ENCODE measurements around the gene COASY. TPM values are rescaled to one million over a fixed set of nuclear protein-coding genes. Genes with fewer than 3 reads are reported as not detected.

Gene COASY
- total RNA-seq, 6 experiments from 2014 or later, result 48.1 to 70.5 (median 60.9) TPM

DNA sequence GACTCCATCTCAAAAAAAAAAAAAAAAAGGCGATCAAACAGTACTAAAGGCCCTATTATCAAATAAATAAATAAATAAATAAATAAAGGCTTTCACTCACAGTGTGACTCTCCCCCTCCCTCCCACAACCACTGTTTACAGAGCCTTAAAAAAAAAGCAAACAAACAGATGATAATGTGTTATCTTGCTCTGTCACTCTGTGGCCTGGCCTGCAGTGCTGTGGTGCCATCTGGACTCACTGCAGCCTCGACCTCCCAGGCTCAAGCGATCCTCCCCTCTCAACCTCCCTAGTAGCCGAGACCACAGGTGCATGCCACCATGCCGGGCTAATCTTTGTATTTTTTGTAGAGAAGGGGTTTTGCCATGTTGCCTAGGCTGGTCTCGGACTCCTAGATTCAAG is 34.0 kb upstream of the COASY start:
- no peak for TF ChIP-seq POLR2A (IDR thresholded peaks at IDR 0.05)
- DNase-seq (peak in 1 of 3 donors; percentile 58), ATAC-seq (peak; percentile 50 to 66 (median 58))
- peaks cover 0 to 58% (median 22%) of the 10 kb centered on the region in 4 donors for H3K4me1 ChIP-seq
- WGBS (ENCODE audit: insufficient coverage, low coverage, low lambda C conversion rate, missing lambda C conversion rate), result 49% methylated on average over 4 of the region's 6 CpGs
- no peaks in the 10 kb centered on the region for H3K9me3 ChIP-seq
- H3K27ac ChIP-seq, result peak overlapping the region in 2 of 3 donors; percentile 35 to 47
- H3K36me3 ChIP-seq, result no peaks in the 10 kb centered on the region
- intact Hi-C loops (cut with DNase I), result no loop called here
- H3K4me3 ChIP-seq, result no peak overlapping the region
- no peaks in the 10 kb centered on the region for H3K27me3 ChIP-seq

DNA sequence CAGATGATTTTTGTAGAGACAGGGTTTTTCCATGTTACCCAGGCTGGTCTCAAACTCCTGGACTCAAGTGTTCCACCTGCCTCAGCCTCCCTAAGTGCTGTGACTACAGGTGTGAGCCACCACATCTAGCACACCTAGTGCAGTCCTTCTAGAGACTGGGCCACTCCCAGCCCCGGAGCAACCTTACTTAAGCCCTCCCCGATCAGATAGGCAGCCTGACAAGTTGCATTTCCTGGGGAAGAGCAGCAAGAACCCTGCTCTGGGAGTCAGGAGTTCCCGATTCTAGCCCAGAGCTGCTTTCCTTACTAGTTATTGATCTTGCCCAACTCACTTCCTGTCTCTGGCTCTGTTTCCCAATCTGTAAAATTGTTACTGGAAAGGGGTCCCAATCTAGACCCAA is 32.9 kb upstream of the COASY start:
- no peak for ATAC-seq
- Histone ChIP-seq H3K27me3 (no peaks in the 10 kb centered on the region), H3K4me1 (peaks cover 0 to 61% (median 24%) of the 10 kb centered on the region in 4 donors), H3K36me3 (no peaks in the 10 kb centered on the region), H3K27ac (peak overlapping the region in 1 of 3 donors; percentile 89), H3K4me3 (no peak overlapping the region), H3K9me3 (no peaks in the 10 kb centered on the region)
- 24% methylated on average over 3 of the region's 3 CpGs for WGBS (ENCODE audit: insufficient coverage, low coverage, low lambda C conversion rate, missing lambda C conversion rate)
- TF ChIP-seq, protein P1, sequence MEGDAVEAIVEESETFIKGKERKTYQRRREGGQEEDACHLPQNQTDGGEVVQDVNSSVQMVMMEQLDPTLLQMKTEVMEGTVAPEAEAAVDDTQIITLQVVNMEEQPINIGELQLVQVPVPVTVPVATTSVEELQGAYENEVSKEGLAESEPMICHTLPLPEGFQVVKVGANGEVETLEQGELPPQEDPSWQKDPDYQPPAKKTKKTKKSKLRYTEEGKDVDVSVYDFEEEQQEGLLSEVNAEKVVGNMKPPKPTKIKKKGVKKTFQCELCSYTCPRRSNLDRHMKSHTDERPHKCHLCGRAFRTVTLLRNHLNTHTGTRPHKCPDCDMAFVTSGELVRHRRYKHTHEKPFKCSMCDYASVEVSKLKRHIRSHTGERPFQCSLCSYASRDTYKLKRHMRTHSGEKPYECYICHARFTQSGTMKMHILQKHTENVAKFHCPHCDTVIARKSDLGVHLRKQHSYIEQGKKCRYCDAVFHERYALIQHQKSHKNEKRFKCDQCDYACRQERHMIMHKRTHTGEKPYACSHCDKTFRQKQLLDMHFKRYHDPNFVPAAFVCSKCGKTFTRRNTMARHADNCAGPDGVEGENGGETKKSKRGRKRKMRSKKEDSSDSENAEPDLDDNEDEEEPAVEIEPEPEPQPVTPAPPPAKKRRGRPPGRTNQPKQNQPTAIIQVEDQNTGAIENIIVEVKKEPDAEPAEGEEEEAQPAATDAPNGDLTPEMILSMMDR (IDR thresholded peaks at IDR 0.05), result no peak
- no peak for TF ChIP-seq POLR2A (IDR thresholded peaks at IDR 0.05)
- intact Hi-C loops (cut with DNase I), result no loop called here
- DNase-seq, result peak in 2 of 3 donors; percentile 19 to 47

DNA sequence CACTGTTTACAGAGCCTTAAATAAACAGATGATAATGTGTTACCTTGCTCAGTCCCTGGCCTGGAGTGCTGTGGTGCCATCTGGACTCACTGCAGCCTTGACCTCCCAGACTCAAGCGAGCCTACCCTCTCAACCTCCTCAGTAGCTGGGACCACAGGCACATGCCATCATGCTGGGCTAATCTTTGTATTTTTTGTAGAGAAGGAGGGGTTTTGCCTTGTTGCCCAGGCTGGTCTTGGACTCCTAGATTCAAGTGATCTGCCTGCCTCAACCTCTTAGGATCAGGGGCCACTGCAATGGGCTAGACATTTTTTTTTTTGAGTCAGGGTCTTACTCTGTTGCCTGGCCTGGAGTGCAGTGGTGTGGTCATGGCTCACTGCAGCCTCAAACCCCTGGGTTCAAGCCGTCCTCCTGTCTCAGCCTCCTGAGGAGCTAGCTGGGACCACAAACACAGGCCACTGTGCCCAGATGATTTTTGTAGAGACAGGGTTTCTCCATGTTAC is 30.9 kb upstream of the COASY start:
- no peak overlapping the region for H3K4me3 ChIP-seq
- DNase-seq (peak; percentile 70 to 86 (median 82)), ATAC-seq (peak; percentile 50 to 71 (median 65))
- H3K36me3 ChIP-seq, result no peaks in the 10 kb centered on the region
- no peaks in the 10 kb centered on the region for H3K9me3 ChIP-seq
- peak overlapping the region; percentile 83 to 89 (median 85) for H3K27ac ChIP-seq
- peaks cover 0 to 68% (median 26%) of the 10 kb centered on the region in 4 donors for H3K4me1 ChIP-seq
- H3K27me3 ChIP-seq, result no peaks in the 10 kb centered on the region
- 75% methylated on average over 2 of the region's 2 CpGs for WGBS (ENCODE audit: insufficient coverage, low coverage, low lambda C conversion rate, missing lambda C conversion rate)
- intact Hi-C loops (cut with DNase I), result no loop called here
- no peak for TF ChIP-seq POLR2A (IDR thresholded peaks at IDR 0.05)
- TF ChIP-seq, protein P1 (IDR thresholded peaks at IDR 0.05), result no peak

DNA sequence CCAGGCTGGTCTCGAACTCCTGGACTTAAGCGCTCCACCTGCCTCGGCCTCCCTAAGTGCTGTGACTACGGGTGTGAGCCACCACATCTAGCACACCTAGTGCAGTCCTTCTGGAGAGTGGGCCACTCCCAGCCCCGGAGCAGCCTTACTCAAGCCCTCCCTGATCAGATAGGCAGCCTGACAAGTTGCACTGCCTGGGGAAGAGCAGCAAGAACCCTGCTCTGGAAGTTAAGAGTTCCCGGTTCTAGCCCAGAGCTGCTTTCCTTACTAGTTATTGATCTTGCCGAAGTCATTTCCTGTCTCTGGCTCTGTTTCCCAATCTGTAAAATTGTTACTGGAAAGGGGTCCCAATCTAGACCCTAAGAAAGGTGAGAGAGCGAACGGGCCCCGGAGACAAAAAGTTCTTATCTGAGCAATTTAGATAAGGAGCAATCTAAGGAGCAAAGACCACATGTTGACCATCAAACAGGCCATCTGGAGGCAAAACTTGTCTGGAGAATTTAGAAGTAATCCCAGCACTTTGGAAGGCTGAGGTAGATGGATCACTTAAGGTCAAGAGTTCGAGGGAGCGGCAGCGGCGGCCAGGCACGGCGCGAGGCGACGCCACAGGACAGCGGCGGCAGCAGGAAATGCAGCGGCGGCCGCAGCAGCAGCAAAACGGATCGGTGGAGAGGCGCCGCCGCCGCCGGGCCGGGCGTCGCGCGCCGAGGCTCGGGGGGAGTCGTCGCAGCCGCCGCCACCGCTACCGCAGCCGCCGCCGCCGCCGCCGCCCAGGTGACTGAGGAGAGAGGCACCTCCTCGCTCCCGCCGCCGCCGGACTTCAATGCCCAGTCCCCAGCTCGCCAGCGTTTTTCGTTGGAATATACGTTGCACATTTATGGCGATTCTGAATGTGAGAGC is 30.2 kb upstream of the COASY start:
- H3K4me1 ChIP-seq, result peaks cover 0 to 61% (median 26%) of the 10 kb centered on the region in 4 donors
- ATAC-seq (peak; percentile 13 to 34 (median 32)), DNase-seq (peak; percentile 75 to 82 (median 81))
- H3K27me3 ChIP-seq, result no peaks in the 10 kb centered on the region
- TF ChIP-seq, protein P1 (IDR thresholded peaks at IDR 0.05), result peak; percentile 35 to 53 (median 46)
- TF ChIP-seq POLR2A (IDR thresholded peaks at IDR 0.05), result peak; percentile 68
- H3K27ac ChIP-seq, result peak overlapping the region; percentile 83 to 89 (median 85)
- H3K36me3 ChIP-seq, result no peaks in the 10 kb centered on the region
- no peaks in the 10 kb centered on the region for H3K9me3 ChIP-seq
- intact Hi-C loops (cut with DNase I), result no loop called here
- 22% methylated on average over 12 of the region's 60 CpGs for WGBS (ENCODE audit: insufficient coverage, low coverage, low lambda C conversion rate, missing lambda C conversion rate)
- H3K4me3 ChIP-seq, result peak overlapping the region; percentile 40 to 58 (median 53)

Data from right lobe of liver (tissue), 6 donors.